K562 (cell line): Measurements from ENCODE around the gene DNAJC1. TPM values are rescaled to one million over a fixed set of nuclear protein-coding genes. Genes with fewer than 3 reads are reported as not detected.

Experiments used
- DPF2 ChIP-seq: fragments of 450-650 bp; IDR thresholded peaks from 2 replicates; pipeline ENCODE4 v1.6.1; 2016
- EP300 ChIP-seq: IDR thresholded peaks from 2 replicates; pipeline ENCODE4 v1.6.1; 2012; ENCODE audit warnings: low read length, improper control_type of control experiment
- ILF3 ChIP-seq: fragments of 450-650 bp; IDR thresholded peaks from 2 replicates; pipeline ENCODE4 v1.6.1; 2018; ENCODE audit warnings: antibody characterized with exemption, mild to moderate bottlenecking, moderate library complexity, borderline replicate concordance
- JUND ChIP-seq, 2 experiments: IDR thresholded peaks; 2 replicates in 1 of 2; 3 replicates in 1 of 2; pipeline ENCODE4 v1.6.1; 2011; ENCODE audit warnings: borderline replicate concordance in 2 of 2, low read depth in 2 of 2, low read length in 2 of 2, improper control_type of control experiment in 1 of 2, missing biosample characterization in 1 of 2, missing genetic modification characterization in 1 of 2, missing genetic modification reagents in 1 of 2
- KAT8 ChIP-seq: fragments of 450-650 bp; IDR thresholded peaks from 2 replicates; pipeline ENCODE4 v1.6.1; 2016; ENCODE audit warnings: low read depth, mild to moderate bottlenecking
- SMARCA4 ChIP-seq: fragments of 450-650 bp; IDR thresholded peaks from 2 replicates; pipeline ENCODE4 v1.6.1; 2016
- SRSF3 ChIP-seq: fragments of 200-400 bp; formaldehyde crosslinking; IDR thresholded peaks from 2 replicates; pipeline ENCODE4 v1.6.1; 2016; ENCODE audit warnings: mild to moderate bottlenecking, low read length, moderate library complexity; ENCODE audit not compliant: insufficient read depth
- TARDBP ChIP-seq: fragments of 450-650 bp; IDR thresholded peaks from 2 replicates; pipeline ENCODE4 v1.6.1; 2016
- WHSC1 ChIP-seq: IDR thresholded peaks from one replicate; pipeline ENCODE4 v1.6.1; 2012; ENCODE audit warnings: low read length, control low read depth, inconsistent platforms
- ZNF175 ChIP-seq: fragments of 200-800 bp; sonication (Bioruptor generic); IDR thresholded peaks from 2 replicates; pipeline ENCODE4 v1.6.1; 2016; ENCODE audit warnings: low read depth, mild to moderate bottlenecking, missing genetic modification characterization, missing compliant biosample characterization
- ZNF830 ChIP-seq: fragments of 250-450 bp; sonication (Bioruptor Pico); IDR thresholded peaks from 2 replicates; pipeline ENCODE4 v1.5.0; 2021; ENCODE audit warnings: mild to moderate bottlenecking
- polyA plus RNA-seq, 8 experiments: library from polyadenylated mRNA; depleted of rRNA in 4 of 8; stranded (reverse) in 5 of 8; unstranded in 3 of 8; fragments of >200 nt; fragmentation: Nextera tagmentation in 2 of 8; fragmentation: Illumina TruSeq in 1 of 8; extraction: Ambion mirVana in 2 of 8; extraction: Trizol in 1 of 8; gene quantifications; 2 replicates each; pipeline versions ENCODE4 v1.2.1 to v1.2.3, GENCODE V29; 2011 to 2014; ENCODE audit warnings: inconsistent platforms in 1 of 8, missing spikeins in 1 of 8
- total RNA-seq, 7 experiments: library from RNA; depleted of rRNA in 6 of 7; stranded (reverse); fragments of >200 nt in 6 of 7; fragmentation: Illumina TruSeq in 2 of 7; extraction: Trizol in 2 of 7; gene quantifications; 2 replicates each; pipeline versions ENCODE4 v1.2.1 to v1.2.3, GENCODE V29; 2011 to 2021; ENCODE audit warnings: low replicate concordance in 1 of 7
- TF ChIP-seq, protein P1 (sequence below), 2 experiments: IDR thresholded peaks; 2 replicates each; pipeline ENCODE4 v1.6.1; 2011; ENCODE audit warnings: borderline replicate concordance in 1 of 2, control low read depth in 1 of 2, low read depth in 1 of 2, low read length in 1 of 2, mild to moderate bottlenecking in 1 of 2, mixed read lengths in 1 of 2, moderate library complexity in 1 of 2; ENCODE audit not compliant: insufficient read depth in 1 of 2, insufficient read length in 1 of 2, poor library complexity in 1 of 2, severe bottlenecking in 1 of 2; ENCODE audit errors: extremely low read depth in 1 of 2
- TF ChIP-seq, protein P2 (sequence below): fragments of 450-650 bp; IDR thresholded peaks from 2 replicates; pipeline ENCODE4 v1.6.1; 2018; ENCODE audit not compliant: partially characterized antibody
- TF ChIP-seq, protein P3 (sequence below): fragments of 450-650 bp; IDR thresholded peaks from 2 replicates; pipeline ENCODE4 v1.7.1; 2018; ENCODE audit warnings: mild to moderate bottlenecking, low read depth; ENCODE audit not compliant: partially characterized antibody
- TF ChIP-seq, protein P4 (sequence below), 2 experiments: fragments of 450-650 bp in 1 of 2; sonication (generic) in 1 of 2; formaldehyde crosslinking in 1 of 2; IDR thresholded peaks in 1 of 2; conservative IDR thresholded peaks in 1 of 2; 2 replicates each; pipeline versions ENCODE4 v1.6.1 to v1.8.1; 2016 to 2023; ENCODE audit warnings: mild to moderate bottlenecking in 2 of 2, moderate library complexity in 2 of 2, inconsistent platforms in 1 of 2, missing genetic modification reagents in 1 of 2

DNAJC1 gene
- total and polyA plus RNA-seq, 9 of the 15 experiments (the other 6 are each of a cell fraction or from before 2014, with no cell fraction given): 5.4 to 77.6 (median 40.3) TPM

DNA sequence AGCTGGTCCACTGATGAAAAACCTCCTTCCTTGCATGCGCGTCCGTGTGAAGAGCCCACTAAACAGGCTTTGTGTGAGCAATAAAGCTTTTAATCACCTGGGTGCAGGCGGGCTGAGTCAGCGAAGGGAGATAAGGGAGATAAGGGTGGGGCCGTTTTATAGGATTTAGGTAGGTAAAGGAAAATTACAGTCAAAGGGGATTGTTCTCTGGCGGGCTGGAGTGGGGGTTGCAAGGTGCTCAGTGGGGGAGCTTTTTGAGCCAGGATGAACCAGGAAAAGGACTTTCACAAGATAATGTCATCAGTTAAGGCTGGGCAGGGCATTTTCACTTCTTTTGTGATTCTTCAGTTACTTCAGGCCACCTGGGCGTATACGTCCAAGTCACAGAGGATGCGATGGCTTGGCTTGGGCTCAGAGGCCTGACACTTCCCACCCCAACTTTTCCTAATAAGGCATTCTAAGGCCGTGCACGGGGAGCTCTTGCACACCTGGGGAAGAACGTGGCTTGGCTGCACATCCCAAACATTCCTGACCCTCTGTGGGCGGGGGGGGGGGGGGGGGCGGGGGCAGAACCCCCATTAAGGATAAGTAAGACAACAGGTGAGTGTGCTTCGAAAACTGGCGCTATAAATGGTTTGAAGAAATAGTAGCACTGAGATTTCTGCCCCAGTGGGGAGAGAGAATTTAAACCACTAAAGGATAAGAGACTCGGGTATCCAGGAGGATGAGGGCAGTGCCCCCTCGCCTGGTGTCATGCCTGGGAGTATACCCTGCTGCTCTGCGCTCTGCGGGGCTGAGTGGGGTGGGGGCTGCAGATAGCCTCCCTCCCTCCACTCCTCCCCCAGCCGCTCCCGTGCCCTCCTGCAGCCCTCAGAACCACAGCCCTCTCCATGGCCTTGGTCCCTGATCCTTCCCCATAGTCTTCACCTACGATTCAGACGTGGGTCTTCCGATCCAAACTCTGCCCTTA, 251.9 kb downstream of the DNAJC1 start (continued):
- TF ChIP-seq, protein P1, sequence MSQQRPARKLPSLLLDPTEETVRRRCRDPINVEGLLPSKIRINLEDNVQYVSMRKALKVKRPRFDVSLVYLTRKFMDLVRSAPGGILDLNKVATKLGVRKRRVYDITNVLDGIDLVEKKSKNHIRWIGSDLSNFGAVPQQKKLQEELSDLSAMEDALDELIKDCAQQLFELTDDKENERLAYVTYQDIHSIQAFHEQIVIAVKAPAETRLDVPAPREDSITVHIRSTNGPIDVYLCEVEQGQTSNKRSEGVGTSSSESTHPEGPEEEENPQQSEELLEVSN (IDR thresholded peaks at IDR 0.05; ENCODE audit: borderline replicate concordance in 1 of 2, extremely low read depth in 1 of 2, insufficient read depth in 1 of 2, insufficient read length in 1 of 2, low read depth in 1 of 2, low read length in 1 of 2, poor library complexity in 1 of 2, severe bottlenecking in 1 of 2): no peak
- TF ChIP-seq ZNF830 (CRISPR knock-in tag) (no peak), DPF2 (peak; percentile 89), SMARCA4 (peak; percentile 81), ILF3 (no peak), SRSF3 (no peak), KAT8 (no peak), WHSC1 (no peak), JUND (IDR thresholded peaks at IDR 0.05; ENCODE audit: borderline replicate concordance, low read depth, low read length) (peak; percentile 72), JUND (tag; IDR thresholded peaks at IDR 0.05; ENCODE audit: borderline replicate concordance, low read depth, low read length) (peak; percentile 54; the same call in 1 of the 3 replicates), TARDBP (no peak), ZNF175 (CRISPR knock-in tag) (no peak), EP300 (peak; percentile 15; the same call in 1 of the 2 replicates)
- TF ChIP-seq, protein P2, sequence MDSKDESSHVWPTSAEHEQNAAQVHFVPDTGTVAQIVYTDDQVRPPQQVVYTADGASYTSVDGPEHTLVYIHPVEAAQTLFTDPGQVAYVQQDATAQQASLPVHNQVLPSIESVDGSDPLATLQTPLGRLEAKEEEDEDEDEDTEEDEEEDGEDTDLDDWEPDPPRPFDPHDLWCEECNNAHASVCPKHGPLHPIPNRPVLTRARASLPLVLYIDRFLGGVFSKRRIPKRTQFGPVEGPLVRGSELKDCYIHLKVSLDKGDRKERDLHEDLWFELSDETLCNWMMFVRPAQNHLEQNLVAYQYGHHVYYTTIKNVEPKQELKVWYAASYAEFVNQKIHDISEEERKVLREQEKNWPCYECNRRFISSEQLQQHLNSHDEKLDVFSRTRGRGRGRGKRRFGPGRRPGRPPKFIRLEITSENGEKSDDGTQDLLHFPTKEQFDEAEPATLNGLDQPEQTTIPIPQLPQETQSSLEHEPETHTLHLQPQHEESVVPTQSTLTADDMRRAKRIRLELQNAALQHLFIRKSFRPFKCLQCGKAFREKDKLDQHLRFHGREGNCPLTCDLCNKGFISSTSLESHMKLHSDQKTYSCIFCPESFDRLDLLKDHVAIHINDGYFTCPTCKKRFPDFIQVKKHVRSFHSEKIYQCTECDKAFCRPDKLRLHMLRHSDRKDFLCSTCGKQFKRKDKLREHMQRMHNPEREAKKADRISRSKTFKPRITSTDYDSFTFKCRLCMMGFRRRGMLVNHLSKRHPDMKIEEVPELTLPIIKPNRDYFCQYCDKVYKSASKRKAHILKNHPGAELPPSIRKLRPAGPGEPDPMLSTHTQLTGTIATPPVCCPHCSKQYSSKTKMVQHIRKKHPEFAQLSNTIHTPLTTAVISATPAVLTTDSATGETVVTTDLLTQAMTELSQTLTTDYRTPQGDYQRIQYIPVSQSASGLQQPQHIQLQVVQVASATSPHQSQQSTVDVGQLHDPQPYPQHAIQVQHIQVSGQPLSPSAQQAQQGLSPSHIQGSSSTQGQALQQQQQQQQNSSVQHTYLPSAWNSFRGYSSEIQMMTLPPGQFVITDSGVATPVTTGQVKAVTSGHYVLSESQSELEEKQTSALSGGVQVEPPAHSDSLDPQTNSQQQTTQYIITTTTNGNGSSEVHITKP: no peak
- TF ChIP-seq, protein P3, sequence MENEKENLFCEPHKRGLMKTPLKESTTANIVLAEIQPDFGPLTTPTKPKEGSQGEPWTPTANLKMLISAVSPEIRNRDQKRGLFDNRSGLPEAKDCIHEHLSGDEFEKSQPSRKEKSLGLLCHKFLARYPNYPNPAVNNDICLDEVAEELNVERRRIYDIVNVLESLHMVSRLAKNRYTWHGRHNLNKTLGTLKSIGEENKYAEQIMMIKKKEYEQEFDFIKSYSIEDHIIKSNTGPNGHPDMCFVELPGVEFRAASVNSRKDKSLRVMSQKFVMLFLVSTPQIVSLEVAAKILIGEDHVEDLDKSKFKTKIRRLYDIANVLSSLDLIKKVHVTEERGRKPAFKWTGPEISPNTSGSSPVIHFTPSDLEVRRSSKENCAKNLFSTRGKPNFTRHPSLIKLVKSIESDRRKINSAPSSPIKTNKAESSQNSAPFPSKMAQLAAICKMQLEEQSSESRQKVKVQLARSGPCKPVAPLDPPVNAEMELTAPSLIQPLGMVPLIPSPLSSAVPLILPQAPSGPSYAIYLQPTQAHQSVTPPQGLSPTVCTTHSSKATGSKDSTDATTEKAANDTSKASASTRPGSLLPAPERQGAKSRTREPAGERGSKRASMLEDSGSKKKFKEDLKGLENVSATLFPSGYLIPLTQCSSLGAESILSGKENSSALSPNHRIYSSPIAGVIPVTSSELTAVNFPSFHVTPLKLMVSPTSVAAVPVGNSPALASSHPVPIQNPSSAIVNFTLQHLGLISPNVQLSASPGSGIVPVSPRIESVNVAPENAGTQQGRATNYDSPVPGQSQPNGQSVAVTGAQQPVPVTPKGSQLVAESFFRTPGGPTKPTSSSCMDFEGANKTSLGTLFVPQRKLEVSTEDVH: no peak
- TF ChIP-seq, protein P4, sequence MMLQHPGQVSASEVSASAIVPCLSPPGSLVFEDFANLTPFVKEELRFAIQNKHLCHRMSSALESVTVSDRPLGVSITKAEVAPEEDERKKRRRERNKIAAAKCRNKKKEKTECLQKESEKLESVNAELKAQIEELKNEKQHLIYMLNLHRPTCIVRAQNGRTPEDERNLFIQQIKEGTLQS (IDR thresholded peaks at IDR 0.05): peak; percentile 68
- TF ChIP-seq, protein P4 (CRISPR knock-in tag; conservative IDR thresholded peaks at IDR 0.05): no peak
